Progenitor cell of endocrine pancreas (in vitro differentiated cells): ENCODE results near the gene DPAGT1. TPM values are rescaled to one million over a fixed set of nuclear protein-coding genes. Genes with fewer than 3 reads are reported as not detected.

ENCODE experiments used
- DNase-seq: peaks from one replicate; pipeline ENCODE4 v3.0.0; 2021; ENCODE audit warnings: low spot score; ENCODE audit not compliant: unreplicated experiment
- H3K27ac Mint-ChIP-seq: 2 replicates; pipeline ENCODE4 v1.8.0; 2021; ENCODE audit warnings: mild to moderate bottlenecking, moderate library complexity, mixed read lengths
- H3K27me3 Mint-ChIP-seq: 2 replicates; pipeline ENCODE4 v1.8.0; 2021; ENCODE audit warnings: mixed read lengths
- H3K36me3 Mint-ChIP-seq: 2 replicates; pipeline ENCODE4 v1.8.0; 2022; ENCODE audit warnings: mixed read lengths; ENCODE audit not compliant: insufficient read depth
- H3K4me1 Mint-ChIP-seq: 2 replicates; pipeline ENCODE4 v1.8.0; 2021; ENCODE audit warnings: low read depth, mixed read lengths
- H3K4me3 Mint-ChIP-seq: 2 replicates; pipeline ENCODE4 v1.8.0; 2021; ENCODE audit warnings: low read depth, mild to moderate bottlenecking, moderate library complexity, mixed read lengths
- H3K9me3 Mint-ChIP-seq: 2 replicates; pipeline ENCODE4 v1.8.0; 2021; ENCODE audit warnings: low read depth, mixed read lengths
- CTCF ChIP-seq: fragments of 200-600 bp; sonication (generic); IDR thresholded peaks from one replicate; pipeline ENCODE4 v1.5.0; 2021; ENCODE audit warnings: antibody characterized with exemption, mild to moderate bottlenecking; ENCODE audit not compliant: unreplicated experiment
- total RNA-seq: library from RNA; stranded (reverse); gene quantifications from 2 replicates; pipeline ENCODE4 v1.2.1, GENCODE V29; 2021

Gene DPAGT1
- total RNA-seq, 1 donor from 2014 or later, result 53.4 TPM

GRCh38 chr11:119110439-119110838 is 8.8 kb upstream of the DPAGT1 start:
- Mint-ChIP-seq H3K4me3 (no peak overlapping the region), H3K4me1 (peaks cover 4% of the 10 kb centered on the region), H3K36me3 (no peaks in the 10 kb centered on the region), H3K9me3 (no peaks in the 10 kb centered on the region), H3K27ac (no peak overlapping the region), H3K27me3 (peaks cover 15% of the 10 kb centered on the region)
- TF ChIP-seq CTCF, result no peak
- DNase-seq, result no peak

- Mint-ChIP-seq H3K27me3 (peaks cover 15% of the 10 kb centered on the region), H3K4me3 (no peak overlapping the region), H3K36me3 (no peaks in the 10 kb centered on the region)
Observed at GRCh38 chr11:119109843-119110242, 8.2 kb upstream of the DPAGT1 start.

GRCh38 chr11:119108857-119109221 is 7.2 kb upstream of the DPAGT1 start:
- no peak for TF ChIP-seq CTCF
- peak overlapping the region; percentile 75 for H3K27ac Mint-ChIP-seq
- no peaks in the 10 kb centered on the region for H3K9me3 Mint-ChIP-seq
- H3K4me3 Mint-ChIP-seq, result peak overlapping the region; percentile 76
- no peak for DNase-seq
- H3K27me3 Mint-ChIP-seq, result peaks cover 15% of the 10 kb centered on the region
- H3K4me1 Mint-ChIP-seq, result peaks cover 4% of the 10 kb centered on the region
- no peaks in the 10 kb centered on the region for H3K36me3 Mint-ChIP-seq

More at GRCh38 chr11:119109843-119110242, 8.2 kb upstream of the DPAGT1 start:
- DNase-seq, result no peak
- H3K9me3 Mint-ChIP-seq, result no peaks in the 10 kb centered on the region
- H3K4me1 Mint-ChIP-seq, result peaks cover 4% of the 10 kb centered on the region
- no peak for TF ChIP-seq CTCF
- H3K27ac Mint-ChIP-seq, result no peak overlapping the region

- no peak for DNase-seq
- no peaks in the 10 kb centered on the region for H3K36me3 Mint-ChIP-seq
- peak overlapping the region; percentile 76 for H3K4me3 Mint-ChIP-seq
- TF ChIP-seq CTCF, result no peak
- H3K27ac Mint-ChIP-seq, result peak overlapping the region; percentile 8
- no peaks in the 10 kb centered on the region for H3K9me3 Mint-ChIP-seq
- peaks cover 4% of the 10 kb centered on the region for H3K4me1 Mint-ChIP-seq
- peaks cover 15% of the 10 kb centered on the region for H3K27me3 Mint-ChIP-seq
Observed at GRCh38 chr11:119108146-119108856, 6.6 kb upstream of the DPAGT1 start.

GRCh38 chr11:119107538-119108145 is 6.0 kb upstream of the DPAGT1 start:
- H3K36me3 Mint-ChIP-seq, result no peaks in the 10 kb centered on the region
- peak overlapping the region; percentile 76 for H3K4me3 Mint-ChIP-seq
- peaks cover 4% of the 10 kb centered on the region for H3K4me1 Mint-ChIP-seq
- peaks cover 15% of the 10 kb centered on the region for H3K27me3 Mint-ChIP-seq
- TF ChIP-seq CTCF, result no peak
- no peak overlapping the region for H3K27ac Mint-ChIP-seq
- H3K9me3 Mint-ChIP-seq, result no peaks in the 10 kb centered on the region
- no peak for DNase-seq
